Chondrocyte (in vitro differentiated cells): ENCODE results near the gene GIMAP5. TPM values are rescaled to one million over a fixed set of nuclear protein-coding genes. Genes with fewer than 3 reads are reported as not detected.

Source experiments
- DNase-seq: peaks from one replicate; pipeline ENCODE4 v3.0.0; 2021; ENCODE audit warnings: mixed read lengths, low spot score
- H3K27ac Mint-ChIP-seq: one replicate; pipeline ENCODE4 v1.8.0; 2021; ENCODE audit warnings: mild to moderate bottlenecking, moderate library complexity, mixed read lengths; ENCODE audit not compliant: unreplicated experiment
- H3K27me3 Mint-ChIP-seq: 2 replicates; pipeline ENCODE4 v1.8.0; 2021; ENCODE audit warnings: low read depth, mixed read lengths
- H3K36me3 Mint-ChIP-seq: 2 replicates; pipeline ENCODE4 v1.8.0; 2021; ENCODE audit warnings: low read depth, mixed read lengths
- H3K4me1 Mint-ChIP-seq: 2 replicates; pipeline ENCODE4 v1.8.0; 2021; ENCODE audit warnings: low read depth, mild to moderate bottlenecking, mixed read lengths
- H3K4me3 Mint-ChIP-seq: one replicate; pipeline ENCODE4 v1.8.0; 2021; ENCODE audit warnings: mild to moderate bottlenecking, moderate library complexity, mixed read lengths; ENCODE audit not compliant: unreplicated experiment
- H3K9me3 Mint-ChIP-seq: 2 replicates; pipeline ENCODE4 v1.8.0; 2021; ENCODE audit warnings: low read depth, mixed read lengths
- CTCF ChIP-seq: fragments of 200-600 bp; sonication (generic); IDR thresholded peaks from 2 replicates; pipeline ENCODE4 v1.5.0; 2021; ENCODE audit warnings: antibody characterized with exemption, mild to moderate bottlenecking, moderate library complexity
- total RNA-seq: library from RNA; stranded (reverse); gene quantifications from 3 replicates; pipeline ENCODE4 v1.2.1, GENCODE V29; 2021

The GIMAP5 gene
- total RNA-seq, 1 donor from 2014 or later = not detected

DNA sequence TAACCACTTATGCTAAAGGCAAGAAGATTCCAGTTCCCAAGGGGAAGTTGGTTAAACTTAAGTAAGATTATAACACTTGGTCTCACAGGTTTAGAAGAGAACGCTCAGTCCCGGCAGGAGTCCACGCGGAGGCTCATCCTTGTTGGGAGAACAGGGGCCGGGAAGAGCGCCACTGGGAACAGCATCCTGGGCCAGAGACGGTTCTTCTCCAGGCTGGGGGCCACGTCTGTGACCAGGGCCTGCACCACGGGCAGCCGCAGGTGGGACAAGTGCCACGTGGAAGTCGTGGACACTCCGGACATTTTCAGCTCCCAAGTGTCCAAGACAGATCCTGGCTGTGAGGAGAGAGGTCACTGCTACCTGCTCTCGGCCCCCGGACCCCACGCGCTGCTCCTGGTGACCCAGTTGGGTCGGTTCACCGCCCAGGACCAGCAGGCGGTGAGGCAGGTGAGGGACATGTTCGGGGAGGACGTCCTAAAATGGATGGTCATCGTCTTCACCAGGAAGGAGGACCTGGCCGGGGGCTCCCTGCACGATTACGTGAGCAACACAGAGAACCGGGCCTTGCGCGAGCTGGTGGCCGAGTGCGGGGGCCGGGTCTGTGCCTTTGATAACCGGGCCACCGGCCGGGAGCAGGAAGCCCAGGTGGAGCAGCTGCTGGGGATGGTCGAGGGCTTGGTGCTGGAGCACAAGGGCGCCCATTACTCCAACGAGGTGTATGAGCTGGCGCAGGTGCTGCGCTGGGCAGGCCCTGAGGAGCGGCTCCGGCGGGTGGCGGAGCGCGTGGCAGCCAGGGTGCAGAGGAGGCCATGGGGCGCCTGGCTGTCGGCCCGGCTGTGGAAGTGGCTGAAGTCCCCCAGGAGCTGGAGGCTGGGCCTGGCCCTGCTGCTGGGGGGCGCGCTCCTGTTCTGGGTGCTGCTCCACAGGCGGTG is 17.0 kb upstream of the GIMAP5 start:
- no peaks in the 10 kb centered on the region for H3K9me3 Mint-ChIP-seq

DNA sequence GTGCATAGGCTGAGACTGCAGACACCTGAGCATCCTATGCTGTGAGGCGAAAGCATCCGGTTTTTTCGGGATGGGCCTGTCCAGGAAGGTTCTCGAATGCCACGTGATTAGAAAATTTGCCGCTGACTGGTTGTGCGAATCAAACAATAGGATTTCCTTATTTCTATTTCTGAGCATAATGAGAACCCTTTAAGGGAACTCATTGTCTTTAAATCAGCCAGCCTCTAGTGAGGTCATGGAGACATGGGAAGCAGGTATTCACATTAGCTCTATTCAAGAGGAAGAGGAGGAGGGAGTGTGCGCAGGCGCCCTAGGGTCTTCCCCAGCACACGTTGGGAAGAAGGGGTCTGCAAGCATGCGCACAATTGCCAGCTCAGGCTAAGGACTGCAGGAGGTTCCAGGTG is 15.2 kb upstream of the GIMAP5 start:
- TF ChIP-seq CTCF = no peak
- Mint-ChIP-seq H3K27ac (no peak overlapping the region), H3K4me1 (no peaks in the 10 kb centered on the region), H3K4me3 (no peak overlapping the region), H3K27me3 (no peaks in the 10 kb centered on the region), H3K36me3 (no peaks in the 10 kb centered on the region), H3K9me3 (peaks cover 8% of the 10 kb centered on the region)
- DNase-seq = no peak

More for the DNA sequence above, 17.0 kb upstream of the GIMAP5 start:
- TF ChIP-seq CTCF = no peak
- Mint-ChIP-seq H3K36me3 (no peaks in the 10 kb centered on the region), H3K4me3 (no peak overlapping the region), H3K27ac (no peak overlapping the region), H3K4me1 (no peaks in the 10 kb centered on the region), H3K27me3 (no peaks in the 10 kb centered on the region)
- peak; percentile 87 for DNase-seq

- DNase-seq = no peak
- H3K9me3 Mint-ChIP-seq = peaks cover 9% of the 10 kb centered on the region
- H3K4me3 Mint-ChIP-seq = no peak overlapping the region
- no peaks in the 10 kb centered on the region for H3K4me1 Mint-ChIP-seq
- TF ChIP-seq CTCF = no peak
- no peaks in the 10 kb centered on the region for H3K27me3 Mint-ChIP-seq
- no peak overlapping the region for H3K27ac Mint-ChIP-seq
- H3K36me3 Mint-ChIP-seq = no peaks in the 10 kb centered on the region
Measured at GRCh38 chr7:150722431-150722931, 14.7 kb upstream of the GIMAP5 start.

- H3K9me3 Mint-ChIP-seq = peaks cover 18% of the 10 kb centered on the region
Measured at GRCh38 chr7:150723467-150723866, 13.8 kb upstream of the GIMAP5 start.

More at GRCh38 chr7:150723467-150723866, 13.8 kb upstream of the GIMAP5 start:
- Mint-ChIP-seq H3K4me3 (no peak overlapping the region), H3K4me1 (no peaks in the 10 kb centered on the region), H3K36me3 (no peaks in the 10 kb centered on the region), H3K27ac (no peak overlapping the region), H3K27me3 (no peaks in the 10 kb centered on the region)
- TF ChIP-seq CTCF = no peak
- DNase-seq = no peak
